ENCODE measurements around the gene OSBPL3. TPM values are rescaled to one million over a fixed set of nuclear protein-coding genes. Genes with fewer than 3 reads are reported as not detected.

The OSBPL3 gene
- total RNA-seq, 1 experiment from 2014 or later, result 9.2 TPM

- Histone ChIP-seq H3K9me3 (ENCODE audit: control insufficient read depth, insufficient read depth, low read depth, low read length) (no peaks in the 10 kb centered on the region), H3K4me3 (ENCODE audit: low read depth in 2 of 2, low read length in 2 of 2) (no peak overlapping the region), H3K36me3 (ENCODE audit: control insufficient read depth, insufficient read depth, low read length) (no peaks in the 10 kb centered on the region), H3K4me1 (ENCODE audit: control insufficient read depth, insufficient read depth, low read length) (no peaks in the 10 kb centered on the region), H3K27ac (ENCODE audit: low read length) (no peak overlapping the region), H3K27me3 (ENCODE audit: control insufficient read depth, insufficient read depth, low read length) (no peaks in the 10 kb centered on the region)
- DNase-seq (ENCODE audit: low read depth, low spot score) (no peak), ATAC-seq (no peak)
- ChIA-PET CTCF (no interaction called here), POLR2A (no interaction called here)
- in situ Hi-C loops (cut with HindIII; ENCODE audit: low pct_unique_long_range_greater_than_20kb, low sequenced_read_pairs) (no loop called here), intact Hi-C loops (cut with micrococcal nuclease; ENCODE audit: unreplicated experiment) (no loop called here)
- TF ChIP-seq TCF7L2 (IDR thresholded peaks at IDR 0.05; ENCODE audit: low read depth, low read length) (no peak), POLR2AphosphoS5 (IDR thresholded peaks at IDR 0.05; ENCODE audit: low read depth, low read length) (no peak), SIN3A (IDR thresholded peaks at IDR 0.05; ENCODE audit: borderline replicate concordance, insufficient read depth, low read depth, low read length) (no peak)
- TF ChIP-seq, protein P1, sequence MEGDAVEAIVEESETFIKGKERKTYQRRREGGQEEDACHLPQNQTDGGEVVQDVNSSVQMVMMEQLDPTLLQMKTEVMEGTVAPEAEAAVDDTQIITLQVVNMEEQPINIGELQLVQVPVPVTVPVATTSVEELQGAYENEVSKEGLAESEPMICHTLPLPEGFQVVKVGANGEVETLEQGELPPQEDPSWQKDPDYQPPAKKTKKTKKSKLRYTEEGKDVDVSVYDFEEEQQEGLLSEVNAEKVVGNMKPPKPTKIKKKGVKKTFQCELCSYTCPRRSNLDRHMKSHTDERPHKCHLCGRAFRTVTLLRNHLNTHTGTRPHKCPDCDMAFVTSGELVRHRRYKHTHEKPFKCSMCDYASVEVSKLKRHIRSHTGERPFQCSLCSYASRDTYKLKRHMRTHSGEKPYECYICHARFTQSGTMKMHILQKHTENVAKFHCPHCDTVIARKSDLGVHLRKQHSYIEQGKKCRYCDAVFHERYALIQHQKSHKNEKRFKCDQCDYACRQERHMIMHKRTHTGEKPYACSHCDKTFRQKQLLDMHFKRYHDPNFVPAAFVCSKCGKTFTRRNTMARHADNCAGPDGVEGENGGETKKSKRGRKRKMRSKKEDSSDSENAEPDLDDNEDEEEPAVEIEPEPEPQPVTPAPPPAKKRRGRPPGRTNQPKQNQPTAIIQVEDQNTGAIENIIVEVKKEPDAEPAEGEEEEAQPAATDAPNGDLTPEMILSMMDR (IDR thresholded peaks at IDR 0.05), result no peak
- TF ChIP-seq, protein P2, sequence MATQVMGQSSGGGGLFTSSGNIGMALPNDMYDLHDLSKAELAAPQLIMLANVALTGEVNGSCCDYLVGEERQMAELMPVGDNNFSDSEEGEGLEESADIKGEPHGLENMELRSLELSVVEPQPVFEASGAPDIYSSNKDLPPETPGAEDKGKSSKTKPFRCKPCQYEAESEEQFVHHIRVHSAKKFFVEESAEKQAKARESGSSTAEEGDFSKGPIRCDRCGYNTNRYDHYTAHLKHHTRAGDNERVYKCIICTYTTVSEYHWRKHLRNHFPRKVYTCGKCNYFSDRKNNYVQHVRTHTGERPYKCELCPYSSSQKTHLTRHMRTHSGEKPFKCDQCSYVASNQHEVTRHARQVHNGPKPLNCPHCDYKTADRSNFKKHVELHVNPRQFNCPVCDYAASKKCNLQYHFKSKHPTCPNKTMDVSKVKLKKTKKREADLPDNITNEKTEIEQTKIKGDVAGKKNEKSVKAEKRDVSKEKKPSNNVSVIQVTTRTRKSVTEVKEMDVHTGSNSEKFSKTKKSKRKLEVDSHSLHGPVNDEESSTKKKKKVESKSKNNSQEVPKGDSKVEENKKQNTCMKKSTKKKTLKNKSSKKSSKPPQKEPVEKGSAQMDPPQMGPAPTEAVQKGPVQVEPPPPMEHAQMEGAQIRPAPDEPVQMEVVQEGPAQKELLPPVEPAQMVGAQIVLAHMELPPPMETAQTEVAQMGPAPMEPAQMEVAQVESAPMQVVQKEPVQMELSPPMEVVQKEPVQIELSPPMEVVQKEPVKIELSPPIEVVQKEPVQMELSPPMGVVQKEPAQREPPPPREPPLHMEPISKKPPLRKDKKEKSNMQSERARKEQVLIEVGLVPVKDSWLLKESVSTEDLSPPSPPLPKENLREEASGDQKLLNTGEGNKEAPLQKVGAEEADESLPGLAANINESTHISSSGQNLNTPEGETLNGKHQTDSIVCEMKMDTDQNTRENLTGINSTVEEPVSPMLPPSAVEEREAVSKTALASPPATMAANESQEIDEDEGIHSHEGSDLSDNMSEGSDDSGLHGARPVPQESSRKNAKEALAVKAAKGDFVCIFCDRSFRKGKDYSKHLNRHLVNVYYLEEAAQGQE (IDR thresholded peaks at IDR 0.05; ENCODE audit: insufficient read depth in 1 of 2, low read depth in 2 of 2, low read length in 1 of 2), result no peak
- no TSS peak for BruUV-seq (replicated peaks)
Observed at GRCh38 chr7:24939416-24939815, 40.6 kb downstream of the OSBPL3 start.

DNA sequence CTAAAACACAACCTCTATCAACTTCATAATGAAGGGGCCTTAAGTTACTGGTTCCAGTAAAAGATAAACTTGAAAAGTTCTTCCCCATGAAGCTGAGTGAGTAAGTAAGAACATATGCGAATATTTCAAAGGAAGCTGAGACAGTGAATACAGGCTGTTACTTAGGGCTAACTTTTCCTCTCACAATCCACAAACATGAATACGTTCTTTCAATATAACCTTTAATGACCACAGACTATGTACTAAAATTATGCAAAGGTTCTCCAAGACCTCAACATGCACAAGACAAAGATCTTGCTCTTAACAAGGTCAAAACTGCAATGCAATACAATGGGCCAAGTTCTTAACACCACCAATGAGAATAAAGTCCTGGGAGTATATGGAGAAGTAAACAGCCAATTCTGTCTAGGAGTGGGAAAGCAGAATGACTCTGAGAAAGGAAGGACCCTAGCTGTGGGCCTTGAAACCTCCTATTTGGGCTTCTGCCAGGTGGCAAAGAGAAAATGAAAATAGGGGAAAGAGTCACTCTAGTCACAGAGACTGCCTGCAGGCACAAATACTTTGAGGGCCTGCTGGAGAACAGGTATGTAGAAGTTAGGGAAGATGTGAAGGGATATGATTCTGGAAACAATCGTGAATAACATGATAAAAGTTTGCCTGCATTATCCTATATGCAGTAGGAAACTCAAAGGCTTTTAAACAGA is 43.7 kb downstream of the OSBPL3 start:
- DNase-seq (ENCODE audit: low read depth, low spot score) (no peak), ATAC-seq (no peak)
- Histone ChIP-seq H3K4me3 (ENCODE audit: low read depth in 2 of 2, low read length in 2 of 2) (no peak overlapping the region), H3K9me3 (ENCODE audit: control insufficient read depth, insufficient read depth, low read depth, low read length) (no peaks in the 10 kb centered on the region), H3K36me3 (ENCODE audit: control insufficient read depth, insufficient read depth, low read length) (no peaks in the 10 kb centered on the region), H3K4me1 (ENCODE audit: control insufficient read depth, insufficient read depth, low read length) (no peaks in the 10 kb centered on the region), H3K27ac (ENCODE audit: low read length) (no peak overlapping the region), H3K27me3 (ENCODE audit: control insufficient read depth, insufficient read depth, low read length) (no peaks in the 10 kb centered on the region)
- BruUV-seq (replicated peaks), result no TSS peak
- CTCF ChIA-PET, result no interaction called here
- TF ChIP-seq POLR2AphosphoS5 (IDR thresholded peaks at IDR 0.05; ENCODE audit: low read depth, low read length), result no peak
- TF ChIP-seq, protein P1 (IDR thresholded peaks at IDR 0.05), result no peak
- TF ChIP-seq, protein P2 (IDR thresholded peaks at IDR 0.05; ENCODE audit: insufficient read depth in 1 of 2, low read depth in 2 of 2, low read length in 1 of 2), result no peak
- no peak for TF ChIP-seq SIN3A (IDR thresholded peaks at IDR 0.05; ENCODE audit: borderline replicate concordance, insufficient read depth, low read depth, low read length)
- TF ChIP-seq TCF7L2 (IDR thresholded peaks at IDR 0.05; ENCODE audit: low read depth, low read length), result no peak
- POLR2A ChIA-PET, result no interaction called here
- in situ Hi-C loops (cut with HindIII; ENCODE audit: low pct_unique_long_range_greater_than_20kb, low sequenced_read_pairs) (no loop called here), intact Hi-C loops (cut with micrococcal nuclease; ENCODE audit: unreplicated experiment) (no loop called here)

All from Panc1 (cell line).